Activated CD4-positive, alpha-beta memory T cell treated with anti-CD3 and anti-CD28 coated beads, Interleukin-2, amount 10 ng/mL, durations not matched to agents 7 days and 5 days (primary cell): ENCODE data around the gene GNPTG. TPM values are rescaled to one million over a fixed set of nuclear protein-coding genes. Genes with fewer than 3 reads are reported as not detected.

Experiments
- CTCF ChIA-PET: fragments of 350-600 bp; sonication (Branson Sonifier 250); formaldehyde crosslinking; loops from one replicate; lab custom pipeline; 2021; ENCODE audit warnings: antibody characterized with exemption, inconsistent platforms; lab: Charles Lee
- POLR2A ChIA-PET: fragments of 350-600 bp; sonication (Branson Sonifier 250); formaldehyde crosslinking; loops from one replicate; lab custom pipeline; 2021; ENCODE audit warnings: antibody characterized with exemption; lab: Charles Lee
- DNase-seq: peaks from one replicate; pipeline ENCODE4 v3.0.0-alpha.2; 2020
- H3K27ac Mint-ChIP-seq: one replicate; pipeline ENCODE4 v1.8.0; 2021; ENCODE audit warnings: mild to moderate bottlenecking, mixed read lengths
- H3K27me3 Mint-ChIP-seq: one replicate; pipeline ENCODE4 v1.8.0; 2021; ENCODE audit warnings: mixed read lengths
- H3K36me3 Mint-ChIP-seq: one replicate; pipeline ENCODE4 v1.8.0; 2021; ENCODE audit warnings: low read depth, mixed read lengths
- H3K4me1 Mint-ChIP-seq: one replicate; pipeline ENCODE4 v1.8.0; 2021; ENCODE audit warnings: mixed read lengths
- H3K4me3 Mint-ChIP-seq: one replicate; pipeline ENCODE4 v1.8.0; 2021; ENCODE audit warnings: mild to moderate bottlenecking, mixed read lengths
- H3K9me3 Mint-ChIP-seq: one replicate; pipeline ENCODE4 v1.8.0; 2021; ENCODE audit warnings: mixed read lengths
- total RNA-seq, 2 experiments: library from RNA; stranded (reverse); gene quantifications; one replicate each; pipeline ENCODE4 v1.2.3, GENCODE V29; 2021

Gene GNPTG
- total RNA-seq, 2 experiments from 2014 or later, result 32.5 to 33.4 TPM

- H3K27me3 Mint-ChIP-seq, result no peaks in the 10 kb centered on the region
- peaks cover 2% of the 10 kb centered on the region for H3K36me3 Mint-ChIP-seq
- no peaks in the 10 kb centered on the region for H3K9me3 Mint-ChIP-seq
- H3K4me1 Mint-ChIP-seq, result no peaks in the 10 kb centered on the region
- ChIA-PET CTCF (interaction anchor here (0.6 kb wide), 1 partner anchor 10 kb away, joined by 3 read pairs; no protein-coding TSS in a partner anchor), POLR2A (no interaction called here)
- no peak overlapping the region for H3K4me3 Mint-ChIP-seq
- DNase-seq, result no peak
- no peak overlapping the region for H3K27ac Mint-ChIP-seq
Measured at GRCh38 chr16:1389762-1390161, 38.0 kb downstream of the GNPTG start.

- Mint-ChIP-seq H3K9me3 (no peaks in the 10 kb centered on the region), H3K27ac (no peak overlapping the region), H3K36me3 (no peaks in the 10 kb centered on the region), H3K27me3 (no peaks in the 10 kb centered on the region), H3K4me3 (no peak overlapping the region), H3K4me1 (no peaks in the 10 kb centered on the region)
- no peak for DNase-seq
- CTCF ChIA-PET, result no interaction called here
- POLR2A ChIA-PET, result no interaction called here
Measured at GRCh38 chr16:1390239-1390779, 38.6 kb downstream of the GNPTG start.

- no peaks in the 10 kb centered on the region for H3K9me3 Mint-ChIP-seq
- DNase-seq, result no peak
- POLR2A ChIA-PET, result no interaction called here
- no peak overlapping the region for H3K27ac Mint-ChIP-seq
- peaks cover 2% of the 10 kb centered on the region for H3K36me3 Mint-ChIP-seq
- H3K4me1 Mint-ChIP-seq, result no peaks in the 10 kb centered on the region
- CTCF ChIA-PET, result no interaction called here
- no peak overlapping the region for H3K4me3 Mint-ChIP-seq
- H3K27me3 Mint-ChIP-seq, result no peaks in the 10 kb centered on the region
Measured at GRCh38 chr16:1392826-1393225, 41.1 kb downstream of the GNPTG start.

- H3K36me3 Mint-ChIP-seq, result peaks cover 2% of the 10 kb centered on the region
Measured at GRCh38 chr16:1393613-1394176, 42.0 kb downstream of the GNPTG start.

GRCh38 chr16:1394367-1394951, 42.7 kb downstream of the GNPTG start:
- ChIA-PET POLR2A (no interaction called here), CTCF (no interaction called here)
- Mint-ChIP-seq H3K36me3 (peaks cover 2% of the 10 kb centered on the region), H3K27ac (no peak overlapping the region), H3K4me3 (no peak overlapping the region), H3K9me3 (no peaks in the 10 kb centered on the region), H3K27me3 (no peaks in the 10 kb centered on the region), H3K4me1 (no peaks in the 10 kb centered on the region)
- DNase-seq, result no peak

More at GRCh38 chr16:1393613-1394176, 42.0 kb downstream of the GNPTG start:
- no peak for DNase-seq
- no peaks in the 10 kb centered on the region for H3K27me3 Mint-ChIP-seq
- H3K4me3 Mint-ChIP-seq, result no peak overlapping the region
- H3K27ac Mint-ChIP-seq, result no peak overlapping the region
- POLR2A ChIA-PET, result no interaction called here
- H3K4me1 Mint-ChIP-seq, result no peaks in the 10 kb centered on the region
- H3K9me3 Mint-ChIP-seq, result no peaks in the 10 kb centered on the region
- CTCF ChIA-PET, result no interaction called here

- Mint-ChIP-seq H3K4me3 (no peak overlapping the region), H3K27ac (no peak overlapping the region), H3K36me3 (peaks cover 2% of the 10 kb centered on the region), H3K27me3 (no peaks in the 10 kb centered on the region), H3K9me3 (no peaks in the 10 kb centered on the region), H3K4me1 (no peaks in the 10 kb centered on the region)
- POLR2A ChIA-PET, result interaction anchor here (1.3 kb wide), 1 partner anchor 15 kb away, joined by 3 read pairs; no protein-coding TSS in a partner anchor
- no peak for DNase-seq
- CTCF ChIA-PET, result no interaction called here
Measured at GRCh38 chr16:1395444-1396031, 43.8 kb downstream of the GNPTG start.

- H3K4me3 Mint-ChIP-seq, result no peak overlapping the region
- no peaks in the 10 kb centered on the region for H3K4me1 Mint-ChIP-seq
- ChIA-PET POLR2A (no interaction called here), CTCF (no interaction called here)
- peaks cover 10% of the 10 kb centered on the region for H3K36me3 Mint-ChIP-seq
- no peak overlapping the region for H3K27ac Mint-ChIP-seq
- H3K27me3 Mint-ChIP-seq, result no peaks in the 10 kb centered on the region
- H3K9me3 Mint-ChIP-seq, result no peaks in the 10 kb centered on the region
- DNase-seq, result no peak
Measured at GRCh38 chr16:1397779-1398178, 46.0 kb downstream of the GNPTG start.

GRCh38 chr16:1398351-1398750, 46.6 kb downstream of the GNPTG start:
- POLR2A ChIA-PET, result no interaction called here
- H3K27ac Mint-ChIP-seq, result no peak overlapping the region
- H3K27me3 Mint-ChIP-seq, result no peaks in the 10 kb centered on the region
- no peak for DNase-seq
- no peak overlapping the region for H3K4me3 Mint-ChIP-seq
- peaks cover 10% of the 10 kb centered on the region for H3K36me3 Mint-ChIP-seq
- H3K4me1 Mint-ChIP-seq, result no peaks in the 10 kb centered on the region
- no peaks in the 10 kb centered on the region for H3K9me3 Mint-ChIP-seq
- CTCF ChIA-PET, result no interaction called here

- ChIA-PET POLR2A (no interaction called here), CTCF (interaction anchor here (0.5 kb wide), 1 partner anchor 102 kb away, joined by 3 read pairs; no protein-coding TSS in a partner anchor)
- no peak for DNase-seq
Measured at GRCh38 chr16:1398826-1399581, 47.3 kb downstream of the GNPTG start.

GRCh38 chr16:1401061-1401757, 49.5 kb downstream of the GNPTG start:
- Mint-ChIP-seq H3K9me3 (no peaks in the 10 kb centered on the region), H3K36me3 (peaks cover 10% of the 10 kb centered on the region), H3K27ac (no peak overlapping the region), H3K4me3 (no peak overlapping the region), H3K4me1 (no peaks in the 10 kb centered on the region), H3K27me3 (no peaks in the 10 kb centered on the region)
- POLR2A ChIA-PET, result no interaction called here
- CTCF ChIA-PET, result interaction anchor here (0.5 kb wide), 1 partner anchor 1488 kb away, joined by 3 read pairs; no protein-coding TSS in a partner anchor
- DNase-seq, result no peak

More at GRCh38 chr16:1398826-1399581, 47.3 kb downstream of the GNPTG start:
- no peaks in the 10 kb centered on the region for H3K9me3 Mint-ChIP-seq
- no peaks in the 10 kb centered on the region for H3K4me1 Mint-ChIP-seq
- peaks cover 10% of the 10 kb centered on the region for H3K36me3 Mint-ChIP-seq
- H3K4me3 Mint-ChIP-seq, result no peak overlapping the region
- H3K27me3 Mint-ChIP-seq, result no peaks in the 10 kb centered on the region
- H3K27ac Mint-ChIP-seq, result no peak overlapping the region

GRCh38 chr16:1401758-1402154, 50.0 kb downstream of the GNPTG start:
- DNase-seq, result no peak
- ChIA-PET POLR2A (no interaction called here), CTCF (interaction anchor here (0.5 kb wide), 1 partner anchor 1488 kb away, joined by 3 read pairs; no protein-coding TSS in a partner anchor)
- H3K4me3 Mint-ChIP-seq, result no peak overlapping the region
- H3K27ac Mint-ChIP-seq, result no peak overlapping the region
- no peaks in the 10 kb centered on the region for H3K9me3 Mint-ChIP-seq
- H3K27me3 Mint-ChIP-seq, result no peaks in the 10 kb centered on the region
- peaks cover 9% of the 10 kb centered on the region for H3K36me3 Mint-ChIP-seq
- no peaks in the 10 kb centered on the region for H3K4me1 Mint-ChIP-seq

- H3K27me3 Mint-ChIP-seq, result no peaks in the 10 kb centered on the region
- peaks cover 5% of the 10 kb centered on the region for H3K4me1 Mint-ChIP-seq
- CTCF ChIA-PET, result no interaction called here
- POLR2A ChIA-PET, result no interaction called here
- no peaks in the 10 kb centered on the region for H3K9me3 Mint-ChIP-seq
- H3K27ac Mint-ChIP-seq, result no peak overlapping the region
- H3K4me3 Mint-ChIP-seq, result no peak overlapping the region
- H3K36me3 Mint-ChIP-seq, result peaks cover 8% of the 10 kb centered on the region
- no peak for DNase-seq
Measured at GRCh38 chr16:1403036-1403435, 51.3 kb downstream of the GNPTG start.
